HG02938 (cell line): ENCODE results near the gene GDNF.
"Not testable (repeated sequence)": the region's sequence is repeated elsewhere in the genome, so short reads cannot be mapped to it uniquely, and the experiment has no call there.

ENCODE experiments used
- ATAC-seq: cut with Tn5 transposase; IDR thresholded peaks from one replicate; pipeline ENCODE4 v1.9.1; 2021; ENCODE audit warnings: mild to moderate bottlenecking, moderate library complexity; ENCODE audit not compliant: unreplicated experiment

Gene GDNF

DNA sequence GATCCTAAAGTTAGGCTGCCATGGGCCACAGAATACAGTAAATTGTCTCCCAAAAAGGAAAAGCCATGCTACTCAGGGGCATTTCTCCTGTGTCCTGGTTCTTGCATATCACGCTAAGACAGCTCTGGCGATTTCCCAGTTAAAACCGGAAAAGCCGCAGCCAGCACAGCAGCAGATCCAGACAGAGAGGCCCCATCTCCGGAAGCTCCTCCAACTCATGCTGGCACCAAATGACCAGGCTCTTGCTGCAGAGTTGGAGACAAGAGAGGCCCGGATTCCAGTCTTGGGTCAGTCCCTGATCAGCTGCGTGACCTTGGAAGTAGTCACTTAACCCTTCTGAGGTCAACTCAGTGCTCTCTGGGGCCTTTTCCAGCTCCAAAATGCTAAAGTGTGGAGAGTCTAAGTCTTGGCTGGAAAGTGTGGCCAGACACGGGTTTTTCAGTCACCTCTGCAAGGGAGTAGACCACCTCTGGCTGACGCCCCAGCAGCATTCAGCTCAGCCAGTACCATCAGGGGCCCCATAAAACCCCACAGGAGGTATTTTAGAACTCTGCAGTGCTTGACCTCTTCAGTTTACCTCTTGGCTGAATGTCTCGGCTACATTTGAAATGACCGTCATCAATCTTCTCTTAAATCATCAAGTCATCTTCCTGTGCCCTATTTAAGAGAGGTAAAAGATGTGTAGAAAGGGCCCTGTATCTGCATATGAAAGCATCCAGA, 16.2 kb downstream of the GDNF start:
- no peak for ATAC-seq

DNA sequence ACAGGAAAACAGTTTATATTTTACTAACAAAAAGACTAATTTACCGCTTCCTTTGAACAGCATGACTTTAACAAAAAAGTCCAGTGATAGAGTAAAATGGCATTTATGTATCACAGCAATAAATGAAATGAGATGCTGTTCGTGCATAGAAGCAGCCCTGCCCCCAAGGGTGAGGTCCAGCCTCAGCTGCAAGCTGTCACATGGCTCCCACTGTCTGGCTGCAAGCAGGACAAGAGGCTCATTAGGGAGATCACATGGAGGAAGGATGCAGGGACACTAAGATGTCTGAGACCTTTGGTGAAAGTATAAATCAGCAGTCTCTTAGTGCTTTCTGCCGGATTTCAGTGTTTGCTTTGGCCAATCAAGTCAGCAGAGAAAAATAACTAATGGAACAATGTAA, 23.0 kb downstream of the GDNF start:
- ATAC-seq, result no peak

DNA sequence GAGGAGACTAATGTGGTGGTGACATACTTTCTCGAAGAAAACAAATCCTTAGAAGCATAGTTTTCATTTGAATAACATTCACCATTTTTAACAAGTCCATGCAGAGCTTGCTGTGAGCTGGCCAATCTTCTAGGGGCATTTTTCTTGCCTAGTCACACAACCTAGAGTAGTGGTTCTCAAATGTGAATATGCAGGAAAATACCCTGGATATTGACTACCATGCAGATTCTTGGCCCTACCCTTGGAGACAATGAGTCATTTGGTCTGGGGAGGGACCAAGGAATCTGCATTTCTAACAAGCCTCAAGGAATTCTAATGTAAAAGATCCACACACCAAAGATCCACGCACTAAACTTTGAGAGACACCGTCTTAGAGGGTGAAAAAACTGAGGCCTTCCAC, 23.5 kb downstream of the GDNF start:
- ATAC-seq, result no peak

DNA sequence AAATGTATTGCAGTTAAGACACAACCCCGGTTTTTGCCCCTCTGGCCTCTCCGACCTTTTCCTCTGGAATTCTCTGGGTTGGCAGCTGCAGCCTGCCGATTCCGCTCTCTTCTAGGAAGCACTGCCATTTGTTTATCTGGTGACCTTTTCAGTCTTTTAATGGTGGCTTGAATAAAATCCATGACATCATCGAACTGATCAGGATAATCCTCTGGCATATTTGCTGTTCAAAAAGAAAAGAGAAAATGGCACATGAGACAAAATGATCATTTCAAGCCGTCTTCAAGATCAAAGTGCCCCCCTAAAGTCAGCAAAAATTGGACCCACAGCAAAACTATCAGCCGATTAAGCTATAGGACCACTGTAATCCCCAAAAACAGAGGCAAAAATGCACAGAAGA, 23.9 kb downstream of the GDNF start:
- no peak for ATAC-seq

DNA sequence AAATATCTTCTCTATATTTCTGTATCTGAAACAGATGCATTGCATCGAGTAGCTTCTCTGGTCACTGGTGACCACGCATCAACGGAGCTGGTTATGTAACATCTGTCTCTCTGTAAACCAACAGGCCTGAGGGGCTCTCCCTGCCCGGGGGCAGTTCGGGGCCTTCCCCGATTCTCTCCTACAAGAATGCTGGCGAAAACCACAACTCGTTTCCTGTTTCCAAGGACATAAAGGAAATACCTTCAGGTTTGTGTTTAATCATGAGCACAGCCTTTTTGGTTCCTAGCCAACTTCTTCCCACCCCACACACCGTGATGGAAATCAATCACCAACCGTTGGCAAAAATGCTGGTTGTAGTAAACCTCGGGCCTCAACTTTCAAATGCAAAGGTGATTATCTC, 25.1 kb downstream of the GDNF start:
- no peak for ATAC-seq

DNA sequence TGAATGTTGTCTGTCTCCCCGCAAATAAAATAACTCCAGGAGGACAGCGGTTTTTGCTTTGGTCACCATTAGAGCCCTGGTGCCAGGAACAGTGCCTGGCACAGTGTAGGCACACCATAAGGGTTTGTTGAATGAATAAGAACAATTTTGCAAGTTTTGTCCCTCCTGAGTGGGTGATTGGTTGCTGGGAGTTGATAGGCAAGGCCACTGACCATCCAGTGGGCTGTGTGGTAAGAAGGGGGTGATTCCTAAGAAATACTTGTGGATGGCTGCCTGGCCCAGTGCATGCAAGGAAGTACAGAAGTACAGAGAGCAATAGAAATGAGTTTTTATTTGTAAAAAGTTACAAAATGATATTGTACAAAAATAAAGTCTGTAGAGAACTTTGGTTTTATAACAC, 27.5 kb downstream of the GDNF start:
- ATAC-seq, result no peak

DNA sequence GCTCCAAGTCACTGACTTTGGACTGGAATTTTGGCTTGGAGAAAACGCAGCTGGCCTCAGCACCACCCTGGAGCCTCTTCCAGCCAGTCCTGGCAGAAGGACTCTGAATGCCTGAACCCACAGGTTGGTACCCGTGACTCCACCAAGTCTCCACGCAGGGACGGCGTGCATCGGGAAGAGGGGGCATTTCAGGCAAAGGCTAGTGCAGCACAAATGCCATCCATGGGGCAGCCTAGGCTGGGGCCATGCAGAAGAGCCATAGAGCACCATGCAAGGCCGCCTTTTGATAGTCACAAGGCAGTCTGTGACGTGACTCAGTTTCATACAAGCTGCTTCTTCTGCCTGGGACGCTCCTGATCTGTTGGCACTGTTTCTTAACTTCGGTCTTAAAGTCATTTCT, 28.0 kb downstream of the GDNF start:
- no peak for ATAC-seq

DNA sequence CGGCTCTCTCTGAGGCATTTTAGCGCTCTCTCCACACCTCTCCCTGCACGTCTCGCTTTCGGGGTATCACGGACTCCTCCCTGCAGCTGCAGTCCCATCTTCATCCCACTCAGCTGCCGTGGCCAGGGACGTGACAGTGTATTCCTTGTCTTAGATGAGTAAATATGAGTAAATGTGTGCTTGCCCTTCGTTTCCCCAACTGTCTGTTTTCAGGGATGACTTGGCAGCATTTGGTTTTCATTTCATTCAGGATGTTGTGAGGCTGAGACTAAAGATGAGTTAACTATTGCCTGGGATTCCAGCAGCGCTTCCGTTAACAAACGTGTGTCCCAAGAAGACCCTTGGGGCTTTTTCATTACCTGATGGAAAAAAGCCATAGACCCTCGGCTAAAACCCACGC, 29.5 kb downstream of the GDNF start:
- no peak for ATAC-seq

DNA sequence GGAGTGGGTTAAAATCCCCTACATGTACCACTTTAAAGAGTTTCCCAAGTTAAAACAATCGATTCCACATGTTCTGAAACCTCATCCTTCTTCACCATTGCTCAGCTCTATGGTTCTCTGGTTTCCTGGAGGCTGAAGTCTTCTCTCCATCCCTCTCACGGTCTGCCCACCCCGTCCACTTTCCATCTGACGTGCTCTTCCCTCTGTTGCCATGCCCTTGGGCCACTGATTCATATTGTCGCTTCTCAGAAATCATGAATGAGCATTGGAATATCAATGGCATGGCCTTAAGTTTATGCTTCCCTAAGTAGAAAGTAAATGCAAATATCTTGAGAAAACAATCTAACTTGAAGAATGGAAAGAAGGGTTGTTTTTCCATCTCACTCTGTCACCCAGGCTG, 30.9 kb downstream of the GDNF start:
- ATAC-seq, result no peak

DNA sequence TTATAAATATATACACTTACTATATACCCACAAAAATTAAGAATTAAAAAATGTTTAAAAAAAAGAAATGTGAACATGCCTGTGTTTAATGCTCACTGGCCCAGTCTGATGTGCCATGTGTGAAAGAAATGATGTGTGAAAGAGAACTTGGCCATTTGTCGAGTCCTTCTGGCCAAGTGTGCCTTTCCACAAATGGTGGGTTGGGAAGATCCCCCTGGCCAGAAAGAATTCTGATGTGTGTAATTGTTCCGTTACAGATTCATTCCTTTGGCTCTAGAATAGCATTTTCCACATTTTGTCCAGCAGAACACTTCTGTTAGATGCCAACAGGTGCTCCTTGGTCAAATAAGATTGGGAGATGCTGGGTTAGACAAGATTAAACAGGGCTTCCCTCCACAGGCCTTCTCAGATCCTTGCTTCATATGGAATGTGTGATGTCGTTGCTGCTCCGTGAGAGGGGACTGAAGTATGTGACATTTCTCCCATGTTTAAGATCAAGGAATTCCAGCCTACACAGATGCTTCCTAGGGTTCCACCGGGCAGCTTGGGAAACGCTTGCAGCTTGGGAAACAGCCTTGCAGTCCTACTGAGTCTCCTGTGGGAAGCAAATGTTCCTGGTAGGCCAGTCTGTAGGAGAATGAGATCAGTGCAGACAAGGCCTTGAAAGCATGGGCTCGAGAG, 32.1 kb downstream of the GDNF start:
- no peak for ATAC-seq

DNA sequence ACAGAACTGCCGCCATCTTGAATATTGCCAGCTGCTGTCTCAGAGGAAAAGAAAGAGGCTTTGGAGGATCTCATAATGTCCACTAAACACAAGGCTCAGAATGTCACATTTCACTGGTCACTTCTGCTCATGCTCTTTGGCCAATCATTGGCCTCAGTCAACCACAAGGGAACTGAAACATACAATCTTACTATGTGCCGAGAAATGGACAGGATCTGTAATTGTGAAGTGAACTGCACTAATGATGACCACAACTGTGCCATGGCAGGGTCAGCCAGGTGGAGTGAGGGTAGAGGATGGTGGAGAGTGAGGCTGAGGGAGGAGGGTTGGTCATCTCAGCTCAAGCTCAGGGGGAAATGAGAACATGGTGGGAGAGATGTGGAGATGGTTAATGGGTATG, 32.8 kb downstream of the GDNF start:
- ATAC-seq, result peak; percentile 40

DNA sequence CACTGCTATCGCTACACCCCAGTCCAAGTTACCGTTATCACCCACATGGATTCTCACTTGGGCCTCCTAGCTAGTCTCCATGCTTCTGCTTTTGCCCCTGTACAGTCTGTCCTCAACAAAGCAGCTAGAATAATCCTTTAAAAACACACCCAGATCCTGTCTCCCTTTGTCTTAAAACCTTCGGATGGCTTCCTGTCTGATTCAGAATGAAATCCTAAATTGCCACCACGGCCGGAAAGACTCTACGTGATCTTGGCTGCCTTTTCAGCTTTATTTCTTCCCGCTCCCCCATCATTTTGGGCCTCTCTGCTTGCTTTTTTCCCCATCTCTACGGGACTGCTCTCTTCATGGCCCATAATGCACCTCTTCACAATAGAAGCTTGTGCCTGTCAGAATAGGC, 33.4 kb downstream of the GDNF start:
- no peak for ATAC-seq

DNA sequence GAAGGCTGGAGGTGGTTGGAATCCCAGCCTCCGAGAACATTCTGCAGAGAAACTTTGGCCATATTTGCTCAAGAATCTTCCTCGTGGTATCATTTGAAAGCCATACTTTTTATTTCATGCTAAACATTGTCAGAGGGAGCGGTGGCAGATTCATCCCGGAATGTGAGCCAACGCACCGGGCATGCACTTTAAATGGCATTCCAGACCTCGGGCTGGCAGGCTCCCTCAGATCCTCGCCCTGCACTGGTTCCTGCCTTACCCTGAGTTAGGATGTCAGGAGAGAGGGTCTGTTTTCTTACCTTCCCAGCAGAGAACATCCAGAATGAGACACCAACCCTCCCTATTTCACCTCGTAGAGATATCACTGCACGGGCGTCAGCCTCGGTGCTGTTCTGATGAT, 33.8 kb downstream of the GDNF start:
- ATAC-seq, result no peak

DNA sequence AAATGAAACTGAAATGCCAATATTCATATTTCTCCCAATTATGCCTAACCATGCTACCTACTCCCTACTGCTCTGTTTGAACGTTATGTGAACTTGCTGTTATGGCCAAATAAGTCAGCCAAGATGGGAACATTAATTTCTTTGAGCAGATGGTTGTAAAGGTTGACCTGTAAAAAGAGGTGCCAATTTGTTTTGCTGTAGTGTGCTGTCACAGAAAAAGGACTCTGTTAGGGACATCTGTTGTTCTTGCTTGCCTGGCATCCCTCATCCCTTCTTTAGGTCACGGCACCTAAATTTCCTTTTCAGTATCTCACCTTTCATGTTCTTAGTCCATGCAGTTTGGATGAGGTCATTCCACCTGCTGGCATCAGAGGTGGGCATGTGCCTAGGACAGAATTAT, 35.4 kb downstream of the GDNF start:
- ATAC-seq, result no peak

DNA sequence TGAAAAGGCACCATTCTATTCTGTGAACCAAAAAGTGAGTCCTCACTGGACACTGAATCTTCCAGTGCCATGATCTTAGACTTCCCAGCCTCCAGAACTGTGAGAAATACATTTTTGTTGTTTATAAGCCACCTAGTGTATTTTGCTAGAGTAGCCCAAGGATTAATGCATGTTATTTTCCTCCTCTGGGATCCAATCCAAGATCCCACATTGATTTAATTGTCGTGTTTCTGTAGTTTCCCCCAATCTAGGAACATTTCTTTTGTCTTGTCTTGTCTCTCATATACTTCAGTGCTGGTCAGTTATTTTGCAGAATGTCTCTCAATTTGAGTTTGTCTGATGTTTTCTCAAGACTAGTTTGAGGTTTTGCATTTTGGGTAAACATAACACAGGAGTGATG, 36.4 kb downstream of the GDNF start:
- no peak for ATAC-seq

DNA sequence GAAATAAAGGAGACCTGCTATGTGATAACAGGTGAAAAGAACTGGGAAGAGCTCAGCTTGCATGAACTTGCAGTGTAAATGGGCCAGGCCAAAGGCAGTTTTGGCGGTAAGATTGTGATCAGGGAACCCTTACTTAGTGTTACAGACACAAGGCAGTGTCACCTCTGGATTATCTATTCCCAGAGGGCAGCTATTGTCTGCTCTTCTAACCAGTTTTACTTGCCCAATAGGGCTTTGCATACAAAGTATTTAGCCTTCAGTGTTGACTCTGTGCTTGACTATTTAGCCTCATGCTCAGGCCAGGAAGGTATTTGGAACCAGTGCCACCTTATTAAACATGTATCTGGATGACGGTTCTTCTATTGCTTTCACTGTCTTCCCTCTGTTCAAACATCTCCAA, 38.3 kb downstream of the GDNF start:
- ATAC-seq, result no peak

DNA sequence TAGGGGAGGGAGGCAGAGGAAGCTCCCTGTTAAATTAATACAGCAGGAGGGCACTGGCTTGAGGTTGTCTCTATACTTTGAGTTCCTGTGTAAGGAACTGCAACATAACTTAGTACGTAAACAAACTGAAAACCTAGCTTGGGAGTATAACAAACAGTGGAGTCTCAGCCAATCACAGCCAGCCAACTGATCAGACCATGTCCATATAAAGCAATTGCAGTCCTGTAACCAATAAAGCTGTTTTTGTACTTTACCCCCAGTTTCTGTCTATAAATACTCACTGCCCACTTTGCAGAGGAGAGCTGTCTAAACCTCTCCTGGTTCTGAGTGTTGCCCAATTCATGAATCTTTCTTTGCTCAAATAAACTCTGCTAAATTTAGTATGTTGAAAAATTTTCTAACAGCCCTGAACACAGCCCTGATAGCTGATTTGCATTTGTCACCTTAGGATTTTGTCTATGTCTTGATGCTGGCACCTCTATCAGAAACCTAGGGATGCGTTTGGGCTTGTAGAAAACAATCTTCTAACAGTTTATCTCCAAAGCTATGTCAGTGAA, 39.9 kb downstream of the GDNF start:
- no peak for ATAC-seq

DNA sequence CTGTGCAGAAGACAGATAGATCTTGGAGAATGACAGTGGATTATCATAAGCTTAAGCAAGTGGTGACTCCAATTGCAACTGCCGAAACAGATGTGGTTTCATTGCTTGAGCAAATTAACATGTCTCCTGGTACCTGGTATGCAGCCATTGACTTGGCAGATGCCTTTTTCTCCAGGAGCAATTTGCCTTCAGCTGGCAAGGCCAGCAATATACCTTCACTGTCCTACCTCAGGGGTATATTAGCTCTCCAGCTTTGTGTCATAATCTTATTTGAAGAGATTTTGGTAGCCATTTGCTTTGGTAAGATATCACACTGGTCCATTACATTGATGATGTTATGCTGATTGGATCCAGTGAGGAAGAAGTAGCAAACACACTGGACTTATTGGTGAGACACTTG, 43.4 kb downstream of the GDNF start:
- not testable (repeated sequence) for ATAC-seq

DNA sequence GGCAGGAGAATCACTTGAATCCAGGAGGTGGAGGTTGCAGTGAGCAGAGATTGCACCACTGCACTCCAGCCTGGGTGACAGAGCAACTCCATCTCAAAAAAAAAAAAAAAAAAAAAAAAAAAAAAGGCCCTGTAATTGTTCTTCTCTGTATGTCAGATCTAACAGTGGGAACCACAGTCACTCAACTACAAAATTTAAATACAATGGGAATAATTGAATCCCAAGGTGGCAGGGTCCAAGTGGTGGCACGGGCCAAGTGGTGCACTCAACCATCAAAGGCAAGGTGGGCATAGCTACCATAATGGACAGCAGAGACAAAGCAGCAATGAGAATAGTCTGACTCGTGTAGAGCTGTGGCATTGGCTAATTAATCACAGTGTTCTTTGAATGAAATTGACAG, 44.5 kb downstream of the GDNF start:
- ATAC-seq, result not testable (repeated sequence)

DNA sequence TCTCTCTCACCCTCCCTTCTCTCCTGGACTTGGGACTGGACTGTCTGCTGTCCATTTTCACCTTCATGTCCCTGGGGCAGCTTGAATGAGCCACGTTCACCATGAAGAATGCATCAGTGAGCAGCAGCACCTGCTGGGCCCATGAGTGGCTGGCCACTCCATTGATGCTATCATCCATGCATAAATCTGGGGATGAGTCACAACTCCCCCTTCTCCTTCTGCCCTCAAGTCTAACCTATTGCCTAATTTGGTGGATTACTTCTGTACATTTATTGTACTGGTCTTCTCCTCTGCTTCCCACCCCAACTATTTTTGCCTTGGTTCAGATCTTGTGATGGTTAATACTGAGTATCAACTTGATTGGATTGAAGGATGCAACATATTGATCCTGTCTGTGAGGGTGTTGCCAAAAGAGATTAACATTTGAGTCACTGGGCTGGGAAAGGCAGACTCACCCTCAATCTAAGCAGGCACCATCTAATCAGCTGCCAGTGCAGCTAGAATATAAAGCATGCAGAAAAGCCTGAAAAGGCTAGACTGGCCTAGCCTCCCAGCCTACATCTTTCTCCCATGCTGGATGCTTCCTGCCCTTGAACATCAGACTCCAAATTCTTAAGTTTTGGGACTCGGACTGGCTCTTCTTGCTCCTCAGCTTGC, 46.7 kb downstream of the GDNF start:
- no peak for ATAC-seq

DNA sequence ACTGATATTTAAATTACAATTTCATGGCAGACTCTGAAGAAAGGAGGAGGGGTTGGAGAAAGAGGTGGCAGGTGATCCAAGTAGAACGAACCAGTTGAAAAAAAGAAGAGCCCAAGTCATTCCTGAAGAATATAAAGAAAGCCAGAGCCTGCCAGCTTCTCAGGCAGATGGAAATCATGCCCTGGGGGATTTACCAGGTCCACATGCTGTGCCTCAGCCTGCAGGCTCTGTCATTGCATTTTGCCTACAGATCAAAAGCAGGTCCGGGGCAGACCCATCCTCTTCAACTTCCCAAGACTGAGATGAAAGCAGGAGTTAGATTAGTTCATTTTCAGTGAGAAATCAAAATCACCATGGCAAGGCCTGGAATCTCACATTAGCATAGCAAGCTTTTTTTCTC, 48.5 kb downstream of the GDNF start:
- ATAC-seq, result no peak

DNA sequence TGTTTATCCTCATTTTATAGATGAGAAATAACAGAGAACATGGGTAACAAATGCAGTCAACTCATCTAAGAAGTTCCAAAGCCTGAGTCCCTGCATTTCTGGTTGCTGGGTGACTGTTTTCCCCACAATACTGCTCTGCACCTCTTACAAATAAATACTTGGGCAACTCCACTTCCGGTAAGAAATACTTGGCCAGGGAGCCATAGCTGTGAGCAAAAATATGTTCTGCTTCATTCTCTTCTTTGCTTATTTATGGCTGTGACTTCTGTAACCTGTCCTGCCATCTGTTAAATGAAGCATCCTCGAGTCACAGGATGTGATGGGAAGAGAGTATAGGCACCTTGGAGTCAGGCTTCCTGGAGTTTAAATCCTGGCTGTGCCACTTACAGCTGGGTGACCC, 49.9 kb downstream of the GDNF start:
- ATAC-seq, result no peak
